Gastrocnemius medialis (tissue), 4 donors: ENCODE results near the gene ARHGEF17. TPM values are rescaled to one million over a fixed set of nuclear protein-coding genes. Genes with fewer than 3 reads are reported as not detected.

Source experiments
- ATAC-seq, 2 donors: fragments of 150-250 bp; one replicate each; pipeline ENCODE4 v1.9.1; 2016
- DNase-seq, 2 donors: peaks; one replicate each; pipeline ENCODE4 v3.0.0-alpha.2; 2019
- H3K27ac ChIP-seq, 4 donors: fragments of 200-600 bp; sonication (generic); 1 replicate in 1 of 4; 2 replicates in 3 of 4; pipeline ENCODE4 v1.5.1; 2016 to 2018; ENCODE audit warnings: mild to moderate bottlenecking in 2 of 4, moderate library complexity in 1 of 4
- H3K27me3 ChIP-seq, 3 donors: fragments of 200-600 bp; sonication (generic) in 2 of 3; 1 replicate in 1 of 3; 2 replicates in 2 of 3; pipeline versions ENCODE4 v1.5.1 to v1.6.0; 2016 to 2019; ENCODE audit warnings: mild to moderate bottlenecking in 1 of 3, moderate library complexity in 1 of 3
- H3K36me3 ChIP-seq, 2 donors: fragments of 200-600 bp; sonication (generic) in 1 of 2; one replicate each; pipeline ENCODE4 v1.5.1; 2017 to 2018
- H3K4me1 ChIP-seq, 2 donors: fragments of 200-600 bp; sonication (generic) in 1 of 2; one replicate each; pipeline ENCODE4 v1.5.1; 2016 to 2017; ENCODE audit warnings: mild to moderate bottlenecking in 2 of 2
- H3K4me3 ChIP-seq, 4 donors: fragments of 200-600 bp; sonication (generic) in 3 of 4; 1 replicate in 1 of 4; 2 replicates in 3 of 4; pipeline ENCODE4 v1.5.1; 2016 to 2019; ENCODE audit warnings: mild to moderate bottlenecking in 2 of 4
- H3K9me3 ChIP-seq, 3 donors: fragments of 200-600 bp; sonication (generic) in 2 of 3; 1 replicate in 1 of 3; 2 replicates in 2 of 3; pipeline ENCODE4 v1.5.1; 2016 to 2019
- CTCF ChIP-seq, 5 experiments: fragments of 450-650 bp in 3 of 5; fragments of 200-600 bp in 2 of 5; sonication (generic) in 2 of 5; IDR thresholded peaks in 4 of 5; conservative IDR thresholded peaks in 1 of 5; 1 replicate in 4 of 5; 2 replicates in 1 of 5; pipeline ENCODE4 v1.5.1; 2016 to 2019; ENCODE audit warnings: antibody characterized with exemption in 5 of 5, mild to moderate bottlenecking in 3 of 5, moderate library complexity in 3 of 5
- POLR2A ChIP-seq, 2 donors: fragments of 450-650 bp; IDR thresholded peaks; one replicate each; pipeline ENCODE4 v1.6.1; 2017; ENCODE audit warnings: antibody characterized with exemption in 2 of 2, mild to moderate bottlenecking in 2 of 2, moderate library complexity in 2 of 2
- in situ Hi-C, 4 donors: fragments of 200-750 bp; cut with MboI; loops; one replicate each; pipeline versions ENCODE4 v1.15.0 to v1.8.0; 2017; ENCODE audit warnings: low sequenced_read_pairs in 4 of 4
- intact Hi-C: fragments of 100-400 bp; cut with DNase I; formaldehyde crosslinking; loops from one replicate; pipeline ENCODE4 v1.15.1; 2023; ENCODE audit warnings: low total_unique reads
- total RNA-seq, 4 donors: library from RNA; depleted of rRNA; stranded (reverse); fragments of >200 nt; gene quantifications; one replicate each; pipeline versions ENCODE4 v1.1.0 to v1.2.3, GENCODE V29; 2016

ARHGEF17 gene
- total RNA-seq: 10 to 100 TPM in 3 of 4 donors, 1 to 10 TPM in 1; 8.9 to 16.9 (median 13.9) TPM

GRCh38 chr11:73308003-73308960, at the start of gene ARHGEF17:
TSS of gene ARHGEF17 (plus strand) at chr11:73308276. CDS start at chr11:73308639, 363 bp downstream.
- Histone ChIP-seq H3K9me3 (no peaks in the 10 kb centered on the region), H3K27me3 (peaks cover 0 to 2% (median 0%) of the 10 kb centered on the region in 3 donors), H3K36me3 (no peaks in the 10 kb centered on the region), H3K4me3 (peak within 1 kb of the TSS; percentile 65 to 90 (median 79)), H3K27ac (peak within 1 kb of the TSS; percentile 73 to 83 (median 82)), H3K4me1 (peaks cover 4 to 18% of the 10 kb centered on the region in 2 donors)
- DNase-seq: peak in 1 of 2 donors; percentile 27
- intact Hi-C loops (loop anchor here (2.0 kb wide), 1 partner anchor 291 kb away; the partner anchor contains the start of gene FAM168A), in situ Hi-C loops (no loop called here)
- ATAC-seq: peak; percentile 26 to 42
- TF ChIP-seq POLR2A (IDR thresholded peaks at IDR 0.05) (peak; percentile 4 to 44), CTCF (IDR thresholded peaks at IDR 0.05 in 4 of 5, conservative IDR thresholded peaks at IDR 0.05 in 1 of 5) (no peak)

- no peaks in the 10 kb centered on the region for H3K27me3 ChIP-seq
- H3K9me3 ChIP-seq: no peaks in the 10 kb centered on the region
- in situ Hi-C loops (no loop called here), intact Hi-C loops (no loop called here)
- ATAC-seq: no peak
- peak in 1 of 2 donors; percentile 9 for DNase-seq
- no peak overlapping the region for H3K27ac ChIP-seq
- TF ChIP-seq POLR2A (IDR thresholded peaks at IDR 0.05): no peak
- no peak for TF ChIP-seq CTCF (IDR thresholded peaks at IDR 0.05 in 4 of 5, conservative IDR thresholded peaks at IDR 0.05 in 1 of 5)
- H3K4me3 ChIP-seq: no peak overlapping the region
- H3K4me1 ChIP-seq: peaks cover 14 to 17% of the 10 kb centered on the region in 2 donors
- H3K36me3 ChIP-seq: no peaks in the 10 kb centered on the region
These were observed 48.5 kb upstream of the ARHGEF17 start for GRCh38 chr11:73259406-73260126.

- Histone ChIP-seq H3K4me3 (no peak overlapping the region), H3K9me3 (no peaks in the 10 kb centered on the region), H3K27me3 (peaks cover 0 to 2% (median 0%) of the 10 kb centered on the region in 3 donors), H3K36me3 (no peaks in the 10 kb centered on the region), H3K4me1 (peaks cover 15 to 17% of the 10 kb centered on the region in 2 donors), H3K27ac (no peak overlapping the region)
- ATAC-seq (no peak), DNase-seq (no peak)
- intact Hi-C loops: no loop called here
- TF ChIP-seq POLR2A (IDR thresholded peaks at IDR 0.05): no peak
- TF ChIP-seq CTCF (IDR thresholded peaks at IDR 0.05 in 4 of 5, conservative IDR thresholded peaks at IDR 0.05 in 1 of 5): no peak
- in situ Hi-C loops: no loop called here
These were observed 48.0 kb upstream of the ARHGEF17 start for GRCh38 chr11:73260127-73260457.

DNA sequence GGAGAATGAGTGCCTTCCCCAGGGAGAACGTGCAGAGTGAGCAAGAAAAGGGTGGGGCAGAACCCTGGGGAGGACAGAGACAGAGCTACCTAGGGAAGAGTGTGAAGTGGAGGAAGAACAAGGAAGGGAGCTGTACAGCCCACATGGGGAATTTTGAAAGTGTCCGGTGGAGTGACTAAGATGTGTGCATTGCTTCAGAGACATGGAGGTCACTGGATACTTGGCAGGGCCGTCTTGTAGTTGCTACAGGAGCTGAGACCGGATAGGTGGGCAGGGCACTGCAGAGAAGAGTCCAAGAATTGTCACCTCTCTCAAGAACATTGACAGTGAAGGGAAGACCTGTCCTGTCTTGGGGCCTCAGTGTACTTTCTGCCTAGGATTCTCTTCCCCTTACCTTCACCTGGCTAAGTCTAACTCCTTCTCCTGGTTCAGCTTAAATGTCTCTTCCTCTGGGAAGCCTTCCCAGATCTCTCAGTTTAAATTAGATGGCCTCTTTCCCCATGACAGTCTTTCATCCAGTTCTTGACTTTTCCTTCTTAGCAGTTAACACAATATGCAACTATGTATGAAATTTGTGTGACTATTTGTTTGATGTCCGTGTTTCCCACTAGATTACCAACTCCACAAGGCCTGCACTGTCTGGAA, 45.1 kb upstream of the ARHGEF17 start:
- in situ Hi-C loops (no loop called here), intact Hi-C loops (loop anchor here (2.0 kb wide), 1 partner anchor 26 kb away; no protein-coding TSS in a partner anchor)
- Histone ChIP-seq H3K4me3 (no peak overlapping the region), H3K36me3 (no peaks in the 10 kb centered on the region), H3K27me3 (peaks cover 0 to 2% (median 0%) of the 10 kb centered on the region in 3 donors), H3K9me3 (no peaks in the 10 kb centered on the region), H3K27ac (peak overlapping the region in 2 of 4 donors; percentile 51 to 56), H3K4me1 (peaks cover 22 to 29% of the 10 kb centered on the region in 2 donors)
- TF ChIP-seq POLR2A (IDR thresholded peaks at IDR 0.05) (no peak), CTCF (IDR thresholded peaks at IDR 0.05 in 4 of 5, conservative IDR thresholded peaks at IDR 0.05 in 1 of 5) (no peak)
- DNase-seq (peak; percentile 63 to 92), ATAC-seq (peak; percentile 88 to 90)
